GM19351 (cell line): ENCODE results near the gene GNPNAT1.

Source experiments
- ATAC-seq: cut with Tn5 transposase; IDR thresholded peaks from one replicate; pipeline ENCODE4 v1.9.1; 2021; ENCODE audit warnings: mild to moderate bottlenecking, moderate library complexity; ENCODE audit not compliant: unreplicated experiment

The GNPNAT1 gene

DNA sequence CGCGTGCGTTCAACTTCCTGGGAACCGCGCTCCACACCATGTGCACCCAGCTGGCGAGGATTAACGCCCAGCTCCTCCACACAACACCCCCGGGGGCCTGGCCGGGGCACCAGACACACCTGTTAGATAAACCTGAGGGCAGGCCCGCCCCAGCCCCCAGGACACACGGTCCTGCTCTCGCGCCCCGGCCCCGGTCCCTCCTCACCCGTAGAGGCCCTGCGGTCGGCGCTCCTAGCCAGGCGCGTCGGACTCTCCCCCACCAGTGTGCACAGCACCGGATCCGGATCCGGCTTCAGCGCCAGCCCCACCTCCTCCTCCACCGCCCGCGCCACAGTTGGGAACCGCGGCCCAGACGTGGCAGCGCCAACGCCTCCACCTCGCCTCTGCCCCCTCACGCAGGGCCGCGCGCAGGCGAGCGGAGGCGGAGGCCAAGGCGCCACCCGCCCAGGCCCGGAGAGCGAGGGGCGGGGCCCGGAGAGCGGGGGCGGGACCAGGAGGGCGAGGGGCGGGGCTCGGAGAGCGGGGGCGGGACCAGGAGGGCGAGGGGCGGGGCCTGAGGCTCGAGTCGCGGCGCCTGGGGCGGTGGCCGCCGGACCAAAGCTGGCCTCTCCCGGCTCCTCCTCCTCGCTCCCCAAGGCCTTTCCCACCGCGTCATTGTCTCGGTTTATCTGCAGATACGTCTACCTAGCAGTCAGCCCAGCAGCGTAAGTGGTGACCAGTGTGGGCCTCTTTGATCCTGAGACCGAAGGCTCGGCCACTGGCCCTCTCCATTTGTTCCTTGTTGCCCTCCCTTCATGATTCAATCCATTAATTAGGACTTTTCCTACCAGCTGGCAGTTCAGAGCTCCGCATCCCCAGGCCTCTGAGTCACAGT lies at the start of gene GNPNAT1:
GNPNAT1 (minus strand) TSS at position 385 of the 874 bp plus-strand sequence. CDS start 6,957 bp downstream, outside the sequence.
- ATAC-seq, result peak; percentile 89

DNA sequence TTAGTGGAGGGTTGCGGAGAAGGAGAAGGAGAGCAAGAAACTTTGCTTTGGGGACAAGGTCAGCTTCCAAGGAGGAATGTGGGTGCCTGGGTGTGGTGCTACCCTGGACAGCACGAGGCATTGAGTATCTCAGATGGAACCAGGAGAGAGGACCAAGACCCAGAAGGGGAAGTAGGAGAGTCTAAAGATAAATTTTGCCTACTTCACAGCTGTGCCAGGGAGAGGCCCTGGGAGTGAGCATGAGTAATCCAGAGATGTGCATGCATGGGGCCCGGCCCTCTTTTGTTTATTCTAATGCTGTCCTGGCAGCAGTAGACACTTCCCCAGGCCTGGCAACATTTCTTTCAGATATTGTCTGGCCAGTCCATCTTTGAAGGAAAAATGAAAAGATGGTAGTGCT lies 49.5 kb upstream of the GNPNAT1 start:
- ATAC-seq, result no peak

DNA sequence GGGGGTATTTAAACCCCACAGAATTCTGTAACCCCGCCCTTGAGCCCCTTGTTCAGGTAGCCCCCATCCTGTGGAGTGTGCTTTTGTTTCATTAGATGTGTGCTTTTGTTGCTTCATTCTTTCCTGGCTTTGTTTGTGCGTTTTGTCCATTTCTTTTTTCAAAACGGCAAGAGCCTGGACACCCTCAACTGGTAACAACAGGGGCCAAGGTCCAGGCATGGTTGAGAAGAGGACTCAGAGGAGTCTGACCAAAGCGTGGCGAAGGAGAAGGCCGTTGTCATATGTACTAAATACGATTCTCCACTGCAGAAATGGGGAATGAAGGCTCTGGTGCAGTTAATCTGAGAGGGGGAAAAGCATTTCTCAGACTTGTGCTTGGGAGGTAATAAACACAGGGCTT lies 46.0 kb upstream of the GNPNAT1 start:
- ATAC-seq, result no peak

DNA sequence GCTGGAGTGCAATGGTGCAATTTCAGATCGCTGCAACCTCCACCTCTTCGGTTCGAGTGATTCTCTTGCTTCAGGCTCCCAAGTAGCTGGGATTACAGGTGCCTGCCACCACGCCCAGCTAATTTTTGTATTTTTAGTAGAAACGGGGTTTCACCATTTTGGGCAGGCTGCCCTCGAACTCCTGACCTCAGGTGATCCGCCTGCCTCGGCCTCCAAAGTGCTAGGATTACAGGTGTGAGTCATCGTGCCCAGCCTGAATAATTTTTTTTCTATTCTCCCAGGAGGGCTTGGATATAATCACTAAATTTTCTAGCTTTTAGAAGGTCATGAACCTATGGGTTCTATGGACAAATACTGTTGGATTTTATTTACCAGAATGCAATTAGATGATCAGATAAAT lies 44.7 kb upstream of the GNPNAT1 start:
- ATAC-seq, result no peak

DNA sequence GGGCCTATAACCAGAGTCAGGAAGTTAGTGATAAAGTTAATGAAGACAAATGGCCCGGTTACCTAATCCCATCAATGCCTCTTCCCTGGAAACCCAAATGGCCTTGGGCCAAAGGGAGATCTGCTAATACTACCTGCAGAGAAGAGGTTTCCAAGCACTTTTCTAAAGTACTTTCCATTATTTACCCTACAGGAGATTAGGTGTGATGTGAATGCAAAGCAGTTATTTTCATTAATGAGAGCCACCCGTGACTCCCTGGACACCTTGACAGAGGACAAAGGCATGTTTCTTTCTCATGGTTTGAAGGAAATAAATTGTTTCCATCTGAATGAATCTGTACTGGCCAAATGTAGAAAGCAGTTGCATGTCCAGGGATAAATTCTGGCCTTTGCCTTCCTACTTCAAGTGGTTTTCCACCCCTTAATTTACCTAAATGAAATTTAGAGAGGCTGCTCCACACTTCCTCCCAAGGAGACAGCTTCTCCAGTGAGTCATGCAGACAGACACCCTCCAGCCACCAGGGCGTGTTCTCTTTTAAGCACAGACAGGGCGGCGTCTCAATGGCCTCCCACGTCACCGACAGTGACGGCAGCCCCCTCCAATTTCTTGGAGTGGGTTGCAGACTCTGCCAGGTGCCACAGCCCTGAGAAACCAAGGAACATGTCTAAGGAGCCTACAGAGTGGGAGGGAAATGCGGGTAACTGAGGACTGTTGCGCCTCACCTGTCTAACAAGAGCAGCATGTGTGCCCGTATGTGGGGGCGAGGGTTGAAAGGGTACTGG lies 43.9 kb upstream of the GNPNAT1 start:
- no peak for ATAC-seq

DNA sequence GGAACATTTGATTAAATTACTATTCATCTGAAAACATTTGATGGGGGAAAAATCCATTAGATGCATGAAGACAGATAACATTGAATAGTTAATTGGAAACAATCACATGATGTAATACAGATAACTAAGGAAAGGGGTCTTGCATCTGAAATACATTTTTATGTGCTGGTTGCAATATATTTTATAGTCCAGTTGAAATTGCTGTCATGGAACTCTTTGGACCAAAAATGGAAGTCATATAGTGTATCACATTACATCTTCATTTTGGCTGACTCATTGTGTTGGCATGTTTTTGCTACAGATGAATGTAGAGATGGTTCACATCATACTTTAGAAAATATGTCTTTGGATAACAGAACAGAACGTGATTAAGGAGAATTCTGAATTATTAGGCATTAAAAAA lies 43.0 kb upstream of the GNPNAT1 start:
- no peak for ATAC-seq

DNA sequence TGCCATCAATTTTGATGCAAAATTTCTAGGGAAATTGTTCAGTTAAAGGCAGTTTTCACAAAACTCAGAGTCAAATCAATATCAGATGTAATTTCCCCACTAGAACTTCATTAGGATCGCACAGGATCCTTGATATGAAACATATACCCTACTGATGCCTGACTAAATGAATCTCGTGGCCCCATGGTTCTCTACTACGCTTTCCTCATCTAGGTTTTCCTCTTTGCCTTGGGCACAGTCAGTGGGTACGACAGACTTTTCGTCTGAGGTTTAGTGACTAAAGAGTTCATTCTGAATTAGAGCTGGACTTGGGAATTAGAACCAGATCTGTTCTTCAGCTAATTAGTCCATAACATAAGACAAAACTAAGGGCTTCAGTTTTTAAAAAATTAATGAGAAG lies 42.5 kb upstream of the GNPNAT1 start:
- no peak for ATAC-seq

DNA sequence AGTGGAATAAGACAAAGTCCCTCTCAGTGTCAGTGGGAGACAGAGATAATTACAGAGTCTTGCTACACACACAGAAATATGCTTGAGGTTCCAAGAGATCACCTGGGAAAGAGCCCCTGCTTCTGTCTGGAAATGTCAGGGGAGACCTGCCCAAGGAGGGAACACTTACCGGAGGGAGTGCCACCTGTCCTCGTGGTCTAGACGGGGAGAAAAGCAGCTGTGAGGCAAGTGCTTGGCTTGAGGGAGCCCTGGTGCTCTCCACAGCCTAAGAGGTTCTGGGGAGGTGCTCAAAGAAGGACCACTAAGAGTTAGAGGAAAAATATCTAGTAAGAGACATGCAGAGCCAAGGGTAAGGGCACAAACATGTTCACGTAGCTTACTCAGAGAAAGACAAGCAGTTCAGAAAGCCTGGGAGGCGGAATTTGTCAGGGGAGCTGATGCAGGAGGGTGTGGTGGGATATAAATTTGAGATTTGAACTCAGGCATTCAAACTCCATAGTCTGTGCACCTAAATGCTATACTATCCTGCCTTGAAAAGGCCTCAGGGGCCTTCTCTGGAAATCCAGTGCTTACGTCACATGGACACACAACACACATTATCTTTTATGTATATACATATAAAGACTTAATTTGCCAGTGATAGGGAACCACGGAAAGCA lies 38.2 kb upstream of the GNPNAT1 start:
- ATAC-seq, result no peak

DNA sequence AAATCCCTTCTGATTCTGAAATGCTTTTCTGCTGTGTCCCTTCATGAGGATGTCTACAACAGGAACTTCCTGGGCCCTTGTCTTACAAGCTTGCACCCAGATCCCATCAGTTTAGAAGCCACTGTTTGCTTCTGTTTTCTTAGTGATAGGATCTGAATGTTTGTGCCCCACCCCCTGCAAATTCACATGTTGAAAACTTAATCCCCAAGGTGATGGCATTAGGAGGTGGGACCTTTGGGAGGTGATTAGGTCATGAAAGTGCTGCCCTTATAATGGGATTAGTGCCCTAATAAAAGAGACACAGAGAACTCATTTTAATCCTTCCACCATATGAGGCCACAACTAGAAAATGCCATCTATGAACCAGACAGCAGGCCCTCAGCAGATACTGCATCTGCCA lies 36.0 kb upstream of the GNPNAT1 start:
- no peak for ATAC-seq

DNA sequence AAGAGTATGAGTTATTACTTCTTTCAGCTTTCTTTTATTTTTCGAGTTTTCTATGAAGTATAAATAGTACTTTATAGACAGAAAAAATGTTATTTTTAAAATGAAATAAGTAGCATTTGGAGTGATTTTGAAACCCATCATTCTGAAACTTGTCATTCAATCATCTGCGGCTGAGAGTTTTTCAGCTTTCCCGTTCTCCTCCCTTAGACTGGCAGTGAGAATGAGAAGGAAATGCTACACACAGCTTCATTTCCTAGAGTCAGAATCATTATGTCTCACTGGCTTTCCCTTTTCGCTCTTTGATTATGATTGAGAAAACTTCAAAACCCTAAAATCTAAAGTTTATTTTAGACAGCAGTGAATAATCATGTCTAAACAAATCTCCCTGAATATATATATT lies 33.7 kb upstream of the GNPNAT1 start:
- no peak for ATAC-seq

DNA sequence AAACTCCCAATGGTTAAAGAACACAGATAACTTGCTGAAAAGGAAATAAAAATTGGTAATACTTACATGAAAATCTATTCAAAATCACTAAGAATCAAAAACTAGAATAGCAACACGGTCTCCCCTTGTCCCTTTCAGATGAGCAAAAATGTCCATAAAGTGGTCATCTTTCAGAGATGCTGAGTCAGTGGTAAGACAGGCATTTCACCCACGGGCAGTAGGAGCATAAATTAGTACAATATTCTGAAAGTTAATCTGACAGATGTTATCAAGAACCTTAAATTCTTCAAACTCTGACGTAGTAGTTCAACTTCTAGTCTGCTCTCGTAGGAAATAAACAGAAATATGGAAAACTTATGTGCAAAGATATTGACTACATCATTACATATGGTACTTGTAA lies 33.1 kb upstream of the GNPNAT1 start:
- no peak for ATAC-seq

DNA sequence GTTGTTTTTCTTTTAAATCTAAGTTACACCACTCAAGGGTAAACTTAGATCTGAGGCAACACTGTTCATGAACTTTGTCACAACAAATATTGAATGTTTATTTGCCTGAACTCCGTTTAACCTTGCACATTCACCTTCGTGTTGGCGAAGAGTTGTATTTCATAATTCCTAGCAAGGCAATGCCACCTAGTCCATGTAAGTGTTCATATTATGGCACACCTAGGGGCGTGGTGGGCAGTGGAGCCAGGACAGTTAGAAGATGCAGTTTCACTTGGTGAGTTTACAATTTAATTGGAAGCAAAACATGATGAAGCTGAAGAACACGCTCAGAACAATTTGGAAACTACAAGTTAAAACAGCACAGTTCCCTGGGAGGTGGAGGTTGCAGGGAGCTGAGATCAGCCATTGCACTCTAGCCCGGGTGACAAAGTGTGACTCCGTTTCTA lies 30.4 kb upstream of the GNPNAT1 start:
- ATAC-seq, result no peak

DNA sequence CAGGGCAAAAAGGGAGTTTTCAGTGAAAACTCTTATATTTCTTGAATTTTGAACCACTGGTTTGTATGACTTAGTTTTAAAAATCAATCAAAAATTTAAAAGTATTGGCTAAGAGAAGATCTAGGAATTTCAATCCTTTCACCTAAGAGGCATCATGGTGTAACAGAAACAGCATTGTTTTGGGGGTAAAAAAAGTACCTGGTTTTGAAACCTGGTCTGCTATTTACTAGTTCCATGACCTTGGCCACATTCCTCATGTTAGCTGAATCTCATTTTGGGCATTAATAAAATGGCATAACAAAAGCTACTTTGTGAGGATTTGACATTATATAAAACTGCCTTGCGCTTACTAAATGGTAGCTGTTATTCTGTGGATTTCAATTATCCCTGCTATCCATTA lies 16.7 kb upstream of the GNPNAT1 start:
- ATAC-seq, result no peak

DNA sequence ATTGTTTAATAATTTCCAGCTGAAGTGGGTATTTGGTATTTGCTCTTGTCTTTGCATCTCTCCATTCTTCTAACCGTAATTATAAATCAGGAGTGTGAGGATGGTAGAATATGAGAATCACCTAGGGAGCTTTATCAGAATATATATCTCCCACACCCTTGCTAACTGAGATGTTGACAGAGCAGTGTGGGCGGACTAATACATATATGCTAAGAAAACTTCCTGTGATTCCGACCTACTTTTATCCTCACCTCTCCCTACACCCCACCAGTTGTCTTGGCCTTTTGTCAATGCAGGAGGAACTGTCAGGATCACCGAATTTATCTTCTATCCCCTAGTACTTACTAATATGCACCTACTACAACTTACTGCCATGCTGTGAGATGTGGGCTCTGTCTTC lies 14.7 kb upstream of the GNPNAT1 start:
- no peak for ATAC-seq

DNA sequence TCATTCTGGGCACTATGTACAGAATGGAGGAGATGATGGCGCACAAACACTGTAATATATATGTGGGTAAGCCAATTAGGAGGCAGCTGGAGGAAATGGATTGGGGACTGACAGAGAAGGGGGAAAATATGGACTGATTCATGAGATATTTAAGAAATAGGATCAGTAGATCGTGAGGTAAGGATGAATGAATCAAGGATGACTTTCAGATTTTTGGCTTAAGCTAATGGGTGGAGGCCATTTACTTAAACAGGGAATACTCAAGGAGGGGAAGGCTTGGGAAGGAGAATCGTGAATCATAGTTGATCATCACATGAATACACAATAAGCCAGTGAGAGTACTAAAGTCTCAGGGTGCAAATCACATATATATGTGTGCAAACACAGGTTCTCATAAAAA lies 11.2 kb upstream of the GNPNAT1 start:
- no peak for ATAC-seq

DNA sequence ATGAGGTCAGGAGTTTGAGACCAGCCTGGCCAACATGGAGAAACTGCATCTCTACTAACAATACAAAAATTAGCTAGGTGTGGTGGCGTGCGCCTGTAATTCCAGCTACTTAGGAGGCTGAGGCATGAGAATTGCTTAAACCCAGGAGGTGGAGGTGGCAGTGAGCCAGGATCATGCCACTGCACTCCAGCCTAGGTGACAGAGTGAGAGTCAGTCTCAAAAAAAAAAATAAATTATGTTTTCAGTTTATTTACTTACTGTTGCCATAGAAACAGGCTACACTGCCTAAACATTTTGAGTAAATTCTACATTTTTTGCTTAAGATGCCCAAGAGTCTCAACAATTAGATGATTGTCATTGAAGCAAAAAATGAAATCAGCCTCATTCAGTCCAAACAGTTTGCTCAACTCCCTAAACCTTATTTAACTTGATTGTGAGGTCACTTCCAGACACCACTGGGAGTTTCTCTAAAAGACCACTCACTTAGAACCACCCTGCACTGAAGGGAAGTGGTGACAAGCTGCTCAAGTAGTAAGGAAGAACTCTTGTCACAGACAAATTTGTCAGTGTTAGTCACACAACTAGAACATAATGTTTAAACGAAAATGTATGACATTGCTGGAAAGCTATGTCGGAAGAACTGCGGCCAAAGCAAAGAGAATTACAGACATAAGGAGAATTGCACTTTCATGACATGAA lies 9.8 kb upstream of the GNPNAT1 start:
- ATAC-seq, result no peak

DNA sequence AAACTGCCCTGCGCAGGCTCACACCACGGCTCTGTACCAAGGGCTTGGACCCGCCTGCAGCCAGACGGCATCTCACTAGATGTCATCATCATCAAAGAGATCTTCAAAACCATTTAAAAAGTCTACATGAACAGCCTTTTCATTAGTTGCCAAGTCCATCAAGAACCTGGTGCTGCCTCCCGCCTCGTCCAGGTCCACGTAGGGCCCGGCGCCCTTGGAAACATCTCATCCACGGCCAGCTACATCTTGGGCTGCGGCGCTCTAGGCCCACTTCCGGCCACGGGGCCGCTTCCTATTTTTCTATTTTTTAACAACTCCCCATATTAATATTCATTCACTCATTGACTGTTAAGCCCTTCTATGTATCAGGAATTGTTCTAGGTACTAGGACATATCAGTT lies 7.4 kb upstream of the GNPNAT1 start:
- ATAC-seq, result no peak

DNA sequence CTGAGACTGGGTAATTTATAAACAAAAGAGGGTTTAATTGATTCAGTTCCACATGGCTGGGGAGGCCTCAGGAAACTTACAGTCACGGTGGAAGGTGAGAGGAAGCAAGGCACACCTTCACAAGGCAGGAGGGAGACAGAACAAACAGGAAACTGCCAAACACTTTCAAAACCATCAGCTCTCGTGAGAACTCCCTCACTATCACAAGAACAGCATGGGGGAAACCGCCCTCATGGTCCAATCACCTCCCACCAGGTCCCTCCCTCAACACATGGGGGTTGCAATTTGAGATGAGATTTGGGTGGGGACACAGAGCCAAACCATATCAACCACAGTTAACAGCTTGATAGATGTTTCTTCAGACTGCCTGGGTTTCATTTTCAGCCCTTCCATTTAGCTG lies 6.2 kb upstream of the GNPNAT1 start:
- no peak for ATAC-seq

DNA sequence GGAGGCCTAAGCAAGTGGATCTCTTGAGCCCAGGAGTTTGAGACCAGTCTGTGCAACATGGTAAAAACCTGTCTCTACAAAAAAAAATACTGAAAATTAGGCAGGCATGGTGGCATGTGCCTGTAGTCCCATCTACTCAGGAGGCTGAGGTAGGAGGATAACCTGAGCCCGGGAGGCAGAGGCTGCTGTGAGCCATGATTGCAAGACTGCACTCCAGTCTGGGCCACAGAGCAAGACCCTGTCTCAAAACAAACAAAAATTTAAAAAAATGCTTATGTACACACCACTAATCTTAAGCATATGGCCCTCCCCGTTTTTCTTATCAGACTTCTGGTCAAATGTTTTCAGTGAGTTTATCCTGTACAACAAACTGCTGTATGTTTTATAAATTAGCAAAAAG lies 1.7 kb upstream of the GNPNAT1 start:
- ATAC-seq, result no peak

DNA sequence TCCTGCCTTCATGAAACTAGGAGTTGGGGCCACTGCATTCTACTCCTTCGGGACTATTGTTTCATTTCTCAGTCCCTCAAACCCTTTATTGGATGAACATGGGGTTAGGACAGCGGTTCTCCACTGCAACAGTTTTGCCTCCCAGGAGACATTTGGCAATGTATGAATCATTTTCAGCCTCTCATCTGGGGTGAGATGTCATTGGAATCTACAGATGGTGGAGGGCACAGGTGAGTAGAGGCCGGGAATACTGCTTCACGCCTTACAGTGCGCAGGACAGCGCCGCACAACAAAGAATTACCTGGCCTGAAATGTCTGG lies 649 bp upstream of the GNPNAT1 start:
- no peak for ATAC-seq

DNA sequence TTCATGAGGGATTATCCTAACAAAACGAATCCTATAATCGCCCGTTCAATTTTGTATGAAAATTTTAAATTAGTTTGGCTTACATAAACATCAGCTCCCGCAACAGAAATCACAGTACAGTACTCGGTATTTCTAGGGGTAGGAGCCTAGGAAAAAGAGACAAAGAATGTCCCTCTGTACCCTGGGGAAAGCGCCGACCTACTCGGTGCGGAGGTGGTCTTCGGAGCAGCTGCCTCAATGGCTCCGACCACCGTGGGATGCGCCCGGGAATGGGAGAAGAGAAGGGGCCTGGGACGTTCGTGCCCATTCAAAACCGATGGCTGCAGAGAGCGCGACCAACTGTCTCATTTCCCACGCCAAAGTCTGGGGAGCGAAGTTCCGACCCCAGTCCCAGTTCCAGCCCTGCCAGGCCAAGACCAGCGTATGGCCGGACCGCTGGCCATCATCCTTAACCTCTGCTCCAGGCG lies 618 bp downstream of the GNPNAT1 start:
- ATAC-seq, result peak; percentile 1
